Measurements from ENCODE around the gene MAPRE3. TPM values are rescaled to one million over a fixed set of nuclear protein-coding genes. Genes with fewer than 3 reads are reported as not detected.

The MAPRE3 gene
- polyA plus RNA-seq, 6 donors from 2014 or later, result 1.2 to 4.2 (median 1.4) TPM

DNA sequence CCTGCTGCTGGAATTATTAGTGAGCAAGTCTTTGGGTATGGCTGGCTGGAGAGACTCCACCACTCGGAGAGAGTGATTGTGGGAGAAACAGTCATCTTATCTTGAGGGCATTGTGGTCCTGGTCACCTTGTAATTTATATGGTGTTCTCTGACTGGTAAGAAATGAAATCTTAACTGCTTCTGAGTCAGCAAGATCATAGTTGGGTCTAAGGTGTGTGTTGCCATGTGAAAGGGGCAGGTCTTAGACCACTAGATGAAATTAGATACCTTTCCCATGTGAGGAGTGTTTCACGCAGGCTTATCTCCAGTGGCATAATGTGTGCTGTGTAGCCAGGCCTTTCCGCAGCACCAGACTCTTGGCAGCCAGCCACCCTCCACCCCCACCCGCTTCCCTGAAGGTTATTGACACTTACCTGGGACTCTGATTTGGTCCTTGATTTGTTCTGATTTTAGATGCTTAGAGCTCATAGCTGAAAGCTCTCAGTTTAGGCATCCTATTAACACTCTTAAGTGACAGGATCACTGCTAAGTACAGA, 7.7 kb downstream of the MAPRE3 start:
- ATAC-seq (ENCODE audit: low read depth in 2 of 2) (no peak), DNase-seq (no peak)
- no peaks in the 10 kb centered on the region for H3K4me1 Mint-ChIP-seq
- H3K27me3 Mint-ChIP-seq, result peaks cover 14 to 40% (median 28%) of the 10 kb centered on the region in 3 donors
- no peaks in the 10 kb centered on the region for H3K36me3 Mint-ChIP-seq
- H3K9me3 Mint-ChIP-seq, result no peaks in the 10 kb centered on the region
- H3K27ac Mint-ChIP-seq, result no peak overlapping the region
- no peak overlapping the region for H3K4me3 Mint-ChIP-seq

DNA sequence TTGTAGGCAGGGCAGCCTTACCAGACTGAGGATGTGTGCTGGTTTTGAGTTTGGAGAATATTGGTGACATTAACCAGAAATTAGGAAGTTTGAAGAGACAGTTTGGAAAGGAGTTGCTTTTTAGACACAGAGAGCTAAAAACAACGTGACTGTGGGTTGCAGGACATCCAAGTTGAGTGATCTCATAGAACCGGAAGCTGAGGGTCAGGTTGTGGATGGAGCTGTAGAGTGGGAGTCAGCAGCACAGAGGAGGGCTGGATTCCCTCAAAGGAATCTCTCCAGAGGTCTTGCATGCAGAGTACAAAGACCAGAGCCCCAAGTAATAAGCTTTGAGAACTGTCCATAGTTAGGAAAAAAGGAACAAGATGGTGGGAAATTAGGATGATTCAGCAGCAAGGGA, 9.3 kb downstream of the MAPRE3 start:
- peak overlapping the region in 1 of 6 donors; percentile 55 for H3K27ac Mint-ChIP-seq
- no peak overlapping the region for H3K4me3 Mint-ChIP-seq
- H3K4me1 Mint-ChIP-seq, result no peaks in the 10 kb centered on the region
- H3K36me3 Mint-ChIP-seq, result no peaks in the 10 kb centered on the region
- no peaks in the 10 kb centered on the region for H3K9me3 Mint-ChIP-seq
- DNase-seq (no peak), ATAC-seq (ENCODE audit: low read depth in 2 of 2) (no peak)
- peaks cover 12 to 28% (median 25%) of the 10 kb centered on the region in 3 donors for H3K27me3 Mint-ChIP-seq

DNA sequence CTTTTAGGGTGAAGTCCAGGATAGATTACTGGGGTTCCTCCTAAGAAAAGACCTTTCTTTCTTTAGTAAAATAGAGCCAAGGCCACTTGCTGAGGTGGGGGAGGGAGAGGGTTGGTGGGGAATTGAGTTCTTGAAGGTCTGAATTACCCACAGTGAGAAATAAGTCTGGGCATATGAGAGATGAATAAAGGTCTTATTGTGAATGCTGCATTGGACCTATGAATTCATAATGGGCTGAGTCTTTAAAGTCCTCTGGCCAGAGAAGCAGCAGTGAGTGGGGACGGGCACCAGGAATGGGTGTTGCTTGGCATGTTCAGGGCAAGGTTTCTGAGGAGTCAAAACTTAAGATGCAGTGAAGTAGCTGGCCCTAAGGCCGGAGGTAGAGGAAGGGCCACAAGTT, 10.5 kb downstream of the MAPRE3 start:
- H3K27me3 Mint-ChIP-seq, result peaks cover 8 to 25% (median 24%) of the 10 kb centered on the region in 3 donors
- no peak for DNase-seq
- H3K27ac Mint-ChIP-seq, result no peak overlapping the region
- H3K36me3 Mint-ChIP-seq, result no peaks in the 10 kb centered on the region
- no peak overlapping the region for H3K4me3 Mint-ChIP-seq
- no peak for ATAC-seq (ENCODE audit: low read depth in 2 of 2)
- no peaks in the 10 kb centered on the region for H3K4me1 Mint-ChIP-seq
- no peaks in the 10 kb centered on the region for H3K9me3 Mint-ChIP-seq

DNA sequence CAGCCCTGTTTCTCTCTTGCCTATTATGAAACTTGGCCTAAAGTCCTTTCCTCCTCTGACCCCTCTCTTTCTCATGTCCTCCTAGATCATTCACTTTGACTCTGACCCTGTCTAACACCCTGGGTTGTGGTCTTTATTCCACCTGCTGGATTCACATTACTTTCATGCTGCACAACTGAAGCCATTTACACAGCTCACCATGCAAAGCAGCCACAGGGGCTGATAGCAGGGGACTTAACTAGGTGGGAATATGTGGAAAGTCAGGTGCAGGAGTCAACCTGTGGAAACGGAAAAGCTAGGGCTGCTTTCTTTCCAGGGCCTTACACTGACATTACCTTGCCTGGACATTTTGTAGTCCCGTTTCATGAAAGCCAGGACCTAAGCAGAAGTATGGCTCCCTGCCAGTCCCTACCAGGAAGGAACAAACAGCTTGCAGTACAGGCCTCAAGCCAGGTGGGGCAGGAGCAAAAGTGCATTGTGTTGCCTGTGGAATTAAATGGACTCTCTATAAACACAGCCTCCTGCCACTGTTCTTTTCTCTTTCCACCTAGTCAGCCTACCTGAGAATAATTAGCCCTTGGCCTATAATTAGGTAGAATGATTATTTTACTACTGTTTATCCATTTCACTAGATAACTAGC, 11.8 kb downstream of the MAPRE3 start:
- no peak for DNase-seq
- Mint-ChIP-seq H3K9me3 (no peaks in the 10 kb centered on the region), H3K27ac (no peak overlapping the region), H3K27me3 (peaks cover 8 to 34% (median 33%) of the 10 kb centered on the region in 3 donors), H3K4me3 (no peak overlapping the region), H3K4me1 (no peaks in the 10 kb centered on the region), H3K36me3 (no peaks in the 10 kb centered on the region)
- peak; percentile 62 to 76 for ATAC-seq (ENCODE audit: low read depth in 2 of 2)

DNA sequence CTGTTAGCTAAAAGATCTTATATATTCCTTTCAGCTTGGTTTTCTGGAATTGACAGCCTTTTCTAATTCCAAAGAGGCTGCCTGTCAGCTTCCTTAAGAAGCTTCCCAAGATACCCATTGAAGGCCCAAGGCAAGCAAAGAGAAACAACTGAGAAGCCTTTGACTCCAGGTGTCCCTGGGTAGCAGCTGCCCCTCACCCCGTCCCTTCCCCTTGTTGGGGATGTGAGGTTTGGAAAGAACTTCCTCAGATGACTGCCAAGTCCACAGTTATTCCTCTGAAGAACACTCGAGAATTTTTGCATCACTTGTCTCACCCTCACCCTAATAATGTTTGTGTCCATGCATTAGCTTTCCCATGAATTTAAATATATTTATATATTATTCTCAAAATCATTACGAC, 13.3 kb downstream of the MAPRE3 start:
- DNase-seq (no peak), ATAC-seq (ENCODE audit: low read depth in 2 of 2) (no peak)
- Mint-ChIP-seq H3K36me3 (no peaks in the 10 kb centered on the region), H3K4me1 (no peaks in the 10 kb centered on the region), H3K27me3 (peaks cover 9 to 28% (median 26%) of the 10 kb centered on the region in 3 donors), H3K9me3 (no peaks in the 10 kb centered on the region), H3K4me3 (peak overlapping the region in 1 of 8 donors; percentile 10), H3K27ac (no peak overlapping the region)

DNA sequence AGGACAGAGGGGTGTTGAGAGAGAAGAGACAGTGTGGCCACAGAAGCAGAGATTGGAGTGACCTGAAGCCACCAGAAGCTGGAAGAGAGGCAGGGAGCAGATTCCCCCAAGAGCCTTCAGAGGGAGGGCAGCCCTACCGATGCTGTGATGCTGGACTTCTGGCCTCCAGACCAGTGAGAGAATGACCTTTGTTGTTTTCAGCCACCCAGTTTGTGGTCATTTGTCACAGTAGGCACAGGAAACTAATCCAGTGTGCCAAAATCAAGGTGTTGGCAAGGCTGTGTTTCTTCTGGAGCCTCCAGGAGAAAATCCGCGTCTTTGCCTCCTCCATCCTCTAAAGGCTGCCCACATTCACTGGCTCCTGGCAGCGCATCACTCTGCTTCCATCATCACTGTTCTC, 15.4 kb downstream of the MAPRE3 start:
- ATAC-seq (ENCODE audit: low read depth in 2 of 2), result no peak
- Mint-ChIP-seq H3K4me1 (no peaks in the 10 kb centered on the region), H3K9me3 (no peaks in the 10 kb centered on the region), H3K27me3 (peaks cover 9 to 21% (median 18%) of the 10 kb centered on the region in 3 donors), H3K4me3 (no peak overlapping the region), H3K36me3 (no peaks in the 10 kb centered on the region), H3K27ac (peak overlapping the region in 1 of 6 donors; percentile 45)
- DNase-seq, result no peak

DNA sequence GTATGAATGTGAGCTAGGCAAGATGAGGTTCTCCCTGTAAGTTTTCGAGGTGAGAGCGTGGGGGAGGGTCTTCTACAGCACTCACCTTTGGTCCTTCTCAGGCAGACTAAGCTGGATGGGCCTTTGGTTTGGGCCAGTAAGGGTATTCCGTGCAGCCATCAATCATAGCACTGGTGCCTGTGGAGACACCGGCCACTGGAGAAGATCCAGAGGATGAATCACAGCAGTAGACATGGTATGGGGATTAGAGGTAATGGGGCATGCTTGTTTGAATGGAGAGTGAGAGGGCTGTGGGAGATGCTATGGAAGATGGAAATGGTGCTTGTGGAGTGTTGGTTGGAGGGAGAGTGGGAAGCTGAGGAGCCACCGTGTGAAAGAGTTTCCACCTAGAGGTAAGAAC, 16.1 kb downstream of the MAPRE3 start:
- no peaks in the 10 kb centered on the region for H3K4me1 Mint-ChIP-seq
- no peak overlapping the region for H3K4me3 Mint-ChIP-seq
- no peak overlapping the region for H3K27ac Mint-ChIP-seq
- peaks cover 10 to 21% (median 16%) of the 10 kb centered on the region in 3 donors for H3K27me3 Mint-ChIP-seq
- ATAC-seq (ENCODE audit: low read depth in 2 of 2), result no peak
- H3K9me3 Mint-ChIP-seq, result no peaks in the 10 kb centered on the region
- H3K36me3 Mint-ChIP-seq, result no peaks in the 10 kb centered on the region
- no peak for DNase-seq

DNA sequence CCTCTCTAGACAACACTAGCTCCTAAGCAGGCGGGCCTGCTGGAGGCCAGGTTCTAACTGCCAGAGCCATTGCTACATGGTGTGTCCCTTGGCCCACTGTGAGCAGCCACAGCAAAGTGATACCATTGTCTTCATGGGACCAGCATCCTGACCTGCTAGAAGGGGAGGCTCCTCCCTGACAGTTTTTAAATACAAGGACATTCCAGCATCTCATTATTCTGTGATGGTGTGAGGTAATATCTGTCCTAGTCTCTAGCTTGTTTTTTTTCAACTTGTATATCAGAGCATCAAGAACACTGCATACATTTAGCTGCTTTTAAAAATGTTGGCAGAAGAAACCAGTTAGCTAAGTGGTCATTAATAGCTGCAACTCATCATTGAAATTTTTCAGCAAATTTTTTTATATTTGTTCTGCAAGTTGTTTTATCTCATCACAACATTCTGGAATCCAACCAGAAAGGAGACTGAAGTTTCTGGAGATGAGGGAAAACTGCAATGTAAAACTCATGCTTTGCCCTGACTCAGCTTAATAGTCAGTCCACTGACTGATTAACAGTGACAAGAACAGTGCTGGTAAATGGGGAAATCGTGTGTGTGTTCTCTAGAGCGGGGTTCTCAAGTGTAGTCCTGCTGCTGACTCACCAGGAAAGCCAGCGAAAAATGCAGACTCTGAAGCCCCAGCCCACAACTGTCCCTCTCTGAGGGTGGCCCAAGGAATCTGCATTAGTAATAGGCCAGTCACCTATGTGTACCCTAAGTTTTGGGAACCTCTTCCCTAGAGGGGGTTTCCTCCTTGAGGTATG, 17.8 kb downstream of the MAPRE3 start:
- Mint-ChIP-seq H3K4me1 (no peaks in the 10 kb centered on the region), H3K36me3 (no peaks in the 10 kb centered on the region), H3K4me3 (no peak overlapping the region), H3K27me3 (peaks cover 14 to 27% (median 16%) of the 10 kb centered on the region in 3 donors), H3K9me3 (peaks cover 0 to 3% (median 0%) of the 10 kb centered on the region in 7 donors), H3K27ac (no peak overlapping the region)
- ATAC-seq (ENCODE audit: low read depth in 2 of 2), result no peak
- no peak for DNase-seq

DNA sequence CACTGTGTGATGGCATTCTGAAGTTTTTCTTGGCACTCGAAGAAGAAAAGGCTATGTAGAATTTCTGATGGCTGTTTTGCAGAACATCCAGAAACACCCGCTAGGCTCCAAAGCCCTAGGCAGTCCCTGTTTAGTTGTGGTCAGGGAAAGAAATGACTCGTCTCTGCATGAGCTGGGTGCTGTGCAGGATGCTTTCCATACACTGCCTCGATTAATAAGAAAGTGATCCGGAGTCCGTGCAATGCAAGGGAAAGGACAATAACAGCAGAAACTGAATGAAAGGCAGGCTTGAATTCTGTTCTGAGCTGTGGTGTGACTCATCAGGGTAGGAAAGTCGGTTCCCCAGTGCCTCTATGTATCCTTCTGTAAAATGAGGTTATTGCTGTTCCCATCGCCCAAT, 18.7 kb downstream of the MAPRE3 start:
- Mint-ChIP-seq H3K36me3 (no peaks in the 10 kb centered on the region), H3K9me3 (peaks cover 0 to 3% (median 0%) of the 10 kb centered on the region in 7 donors), H3K4me1 (no peaks in the 10 kb centered on the region), H3K4me3 (no peak overlapping the region), H3K27ac (no peak overlapping the region), H3K27me3 (peaks cover 14 to 27% (median 16%) of the 10 kb centered on the region in 3 donors)
- DNase-seq (no peak), ATAC-seq (ENCODE audit: low read depth in 2 of 2) (no peak)

DNA sequence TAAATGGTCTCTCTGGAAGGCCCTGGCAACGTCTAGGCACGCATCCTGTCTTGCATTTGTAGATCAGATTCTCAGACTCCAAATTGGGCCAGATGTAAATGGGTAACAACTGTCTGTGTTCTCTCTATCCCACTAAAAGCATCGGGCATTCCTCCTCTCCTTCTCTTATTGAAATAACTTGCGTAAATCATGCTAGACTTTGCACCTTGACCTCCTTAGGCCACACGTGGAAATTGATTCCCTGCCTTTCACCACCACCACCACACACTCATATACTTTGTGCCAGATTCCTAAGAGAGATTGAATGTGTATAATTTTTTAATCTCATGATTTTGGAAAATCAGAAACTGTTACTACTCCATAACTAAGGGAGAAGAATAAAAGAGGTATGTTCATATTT, 21.3 kb downstream of the MAPRE3 start:
- DNase-seq (no peak), ATAC-seq (ENCODE audit: low read depth in 2 of 2) (no peak)
- Mint-ChIP-seq H3K4me3 (no peak overlapping the region), H3K9me3 (peaks cover 0 to 3% (median 0%) of the 10 kb centered on the region in 7 donors), H3K36me3 (no peaks in the 10 kb centered on the region), H3K27me3 (peaks cover 11 to 24% (median 11%) of the 10 kb centered on the region in 3 donors), H3K27ac (no peak overlapping the region), H3K4me1 (no peaks in the 10 kb centered on the region)

DNA sequence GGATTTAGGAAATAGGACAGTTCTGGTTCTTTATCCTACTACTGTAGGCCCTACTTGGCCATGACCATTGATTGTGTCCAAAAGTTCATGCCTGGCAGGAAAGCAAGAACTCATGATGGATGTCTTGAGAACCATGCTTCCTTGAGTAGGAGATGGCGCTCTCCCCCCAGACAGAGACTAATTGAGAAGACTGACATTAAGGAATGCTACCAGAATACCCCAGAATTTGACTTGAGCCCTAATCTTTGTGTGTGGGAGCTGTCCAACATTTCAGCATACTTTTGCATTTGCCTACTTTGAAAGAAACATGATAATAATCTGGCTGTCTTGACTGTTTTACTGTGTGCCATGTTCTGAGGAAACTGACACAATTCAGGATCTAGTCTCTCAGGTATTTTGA, 23.3 kb downstream of the MAPRE3 start:
- no peak overlapping the region for H3K4me3 Mint-ChIP-seq
- no peak for ATAC-seq (ENCODE audit: low read depth in 2 of 2)
- H3K27me3 Mint-ChIP-seq, result peaks cover 9 to 28% (median 9%) of the 10 kb centered on the region in 3 donors
- DNase-seq, result no peak
- peaks cover 0 to 3% (median 0%) of the 10 kb centered on the region in 7 donors for H3K9me3 Mint-ChIP-seq
- no peaks in the 10 kb centered on the region for H3K4me1 Mint-ChIP-seq
- H3K36me3 Mint-ChIP-seq, result no peaks in the 10 kb centered on the region
- H3K27ac Mint-ChIP-seq, result no peak overlapping the region

DNA sequence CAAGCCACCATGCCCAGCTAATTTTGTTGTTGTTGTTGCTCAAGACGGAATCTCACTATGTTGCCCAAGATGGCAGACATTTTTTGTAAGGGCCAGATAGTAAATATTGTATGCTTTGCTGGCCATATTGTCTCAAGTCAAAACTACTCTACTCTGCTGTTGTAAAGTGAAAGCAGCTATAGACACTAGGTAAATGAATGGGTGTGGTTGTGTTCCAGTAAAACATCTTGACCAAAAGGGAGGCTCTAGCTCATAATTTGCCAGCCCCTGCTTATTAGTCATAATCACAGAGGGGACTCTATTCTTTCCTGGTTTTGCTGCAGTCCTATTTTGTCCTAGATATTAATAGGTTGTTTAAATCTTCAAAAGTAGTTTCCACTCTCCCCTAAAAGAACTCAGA, 24.5 kb downstream of the MAPRE3 start:
- H3K27ac Mint-ChIP-seq, result no peak overlapping the region
- H3K27me3 Mint-ChIP-seq, result peaks cover 6 to 25% (median 15%) of the 10 kb centered on the region in 3 donors
- DNase-seq, result no peak
- H3K4me3 Mint-ChIP-seq, result no peak overlapping the region
- peaks cover 0 to 3% (median 0%) of the 10 kb centered on the region in 7 donors for H3K9me3 Mint-ChIP-seq
- no peaks in the 10 kb centered on the region for H3K4me1 Mint-ChIP-seq
- no peaks in the 10 kb centered on the region for H3K36me3 Mint-ChIP-seq
- no peak for ATAC-seq (ENCODE audit: low read depth in 2 of 2)

DNA sequence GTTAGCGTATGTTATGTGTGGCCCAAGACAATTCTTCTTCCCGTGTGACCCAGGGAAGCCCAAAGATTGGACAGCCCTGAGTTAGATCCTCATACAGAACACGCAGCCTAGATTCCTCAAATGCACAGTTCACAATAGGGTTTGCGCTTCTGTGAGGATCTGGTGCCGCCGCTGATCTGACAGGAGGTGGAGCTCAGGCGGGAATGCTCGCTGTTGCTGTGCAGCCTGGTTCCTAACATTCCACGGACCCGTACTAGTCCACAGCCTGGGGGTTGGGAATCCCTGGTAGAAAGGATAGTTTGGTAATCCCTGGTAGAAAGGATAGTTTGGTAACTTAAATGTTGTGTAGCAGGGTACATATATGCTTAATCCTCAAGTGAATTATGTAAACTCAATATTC, 27.0 kb downstream of the MAPRE3 start:
- H3K27ac Mint-ChIP-seq, result no peak overlapping the region
- H3K27me3 Mint-ChIP-seq, result peaks cover 5 to 25% (median 21%) of the 10 kb centered on the region in 3 donors
- no peak for DNase-seq
- no peak for ATAC-seq (ENCODE audit: low read depth in 2 of 2)
- H3K36me3 Mint-ChIP-seq, result no peaks in the 10 kb centered on the region
- no peak overlapping the region for H3K4me3 Mint-ChIP-seq
- peaks cover 0 to 3% (median 0%) of the 10 kb centered on the region in 7 donors for H3K9me3 Mint-ChIP-seq
- H3K4me1 Mint-ChIP-seq, result peaks cover 0 to 4% (median 0%) of the 10 kb centered on the region in 3 donors

DNA sequence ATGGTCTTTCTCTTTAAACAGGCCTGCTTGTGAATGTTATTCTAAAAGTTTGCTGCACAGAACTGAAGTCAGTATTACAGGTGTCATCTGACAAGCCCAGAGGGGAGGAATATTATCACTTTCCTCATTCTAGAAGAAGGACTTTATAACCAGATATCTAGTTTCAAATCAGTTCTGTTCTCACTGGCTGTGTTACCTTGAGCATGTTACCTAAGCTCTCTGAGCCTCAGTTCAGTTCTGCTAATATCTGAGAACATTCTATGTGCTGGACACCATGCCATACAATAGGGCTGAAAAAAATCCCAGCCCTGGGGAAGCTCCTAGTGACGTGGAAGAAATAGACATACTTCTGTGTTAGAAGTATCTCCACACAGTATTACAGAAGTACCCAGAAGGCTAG, 27.9 kb downstream of the MAPRE3 start:
- ATAC-seq (ENCODE audit: low read depth in 2 of 2) (no peak), DNase-seq (no peak)
- no peak overlapping the region for H3K27ac Mint-ChIP-seq
- no peaks in the 10 kb centered on the region for H3K36me3 Mint-ChIP-seq
- H3K4me3 Mint-ChIP-seq, result no peak overlapping the region
- peaks cover 0 to 4% (median 0%) of the 10 kb centered on the region in 3 donors for H3K4me1 Mint-ChIP-seq
- H3K27me3 Mint-ChIP-seq, result peaks cover 9 to 22% (median 20%) of the 10 kb centered on the region in 3 donors
- no peaks in the 10 kb centered on the region for H3K9me3 Mint-ChIP-seq
